NCI-H1436 (cell line): ENCODE data around the gene GSDMA.

Experiments used
- DNase-seq: peaks from one replicate; lab custom pipeline; 2025; lab: John Stamatoyannopoulos, UW

GSDMA gene

GRCh38 chr17:39962642-39963220 lies at the start of gene GSDMA:
Gene GSDMA (plus strand): TSS chr17:39963004. CDS start chr17:39965688, 2,684 bp downstream.
- peak; percentile 12 for DNase-seq

DNA sequence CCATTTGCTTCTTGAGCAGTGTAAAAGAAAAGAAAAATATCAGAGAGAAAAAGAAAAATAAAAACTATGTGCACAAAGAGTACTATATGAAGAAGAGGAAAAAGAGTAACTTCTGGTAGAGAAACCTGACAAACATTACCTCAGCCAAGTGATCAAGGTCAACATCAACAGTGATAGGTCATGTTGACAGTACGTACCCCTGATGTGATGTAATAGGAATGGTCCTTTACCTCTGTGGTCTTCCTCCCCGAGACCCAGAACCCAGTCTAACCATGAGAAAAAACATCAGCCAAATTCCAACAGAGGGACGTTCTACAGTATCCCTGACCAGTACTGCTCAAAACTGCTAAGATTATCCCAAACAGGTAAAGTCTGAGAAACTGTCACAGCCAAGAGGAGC lies 48.8 kb upstream of the GSDMA start:
- no peak for DNase-seq

DNA sequence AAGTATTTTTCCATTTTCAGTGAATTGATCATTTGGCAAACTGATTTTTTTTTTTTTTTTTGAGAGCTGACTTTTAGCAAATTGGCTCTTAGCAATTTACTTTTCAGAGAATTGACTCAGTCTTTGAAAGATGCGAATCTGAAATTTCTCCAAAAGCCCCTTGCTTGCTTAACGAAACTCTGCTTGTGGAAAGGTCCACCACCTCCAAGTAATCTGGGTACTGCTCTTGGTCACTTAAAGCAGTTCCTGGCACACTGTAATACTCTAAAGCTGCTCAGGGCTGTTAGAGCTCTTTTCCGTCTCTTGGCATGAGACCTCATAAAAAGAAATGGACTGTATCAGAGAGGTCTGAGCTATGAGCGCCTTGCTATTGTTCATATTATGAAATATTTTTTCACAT lies 47.2 kb upstream of the GSDMA start:
- no peak for DNase-seq

DNA sequence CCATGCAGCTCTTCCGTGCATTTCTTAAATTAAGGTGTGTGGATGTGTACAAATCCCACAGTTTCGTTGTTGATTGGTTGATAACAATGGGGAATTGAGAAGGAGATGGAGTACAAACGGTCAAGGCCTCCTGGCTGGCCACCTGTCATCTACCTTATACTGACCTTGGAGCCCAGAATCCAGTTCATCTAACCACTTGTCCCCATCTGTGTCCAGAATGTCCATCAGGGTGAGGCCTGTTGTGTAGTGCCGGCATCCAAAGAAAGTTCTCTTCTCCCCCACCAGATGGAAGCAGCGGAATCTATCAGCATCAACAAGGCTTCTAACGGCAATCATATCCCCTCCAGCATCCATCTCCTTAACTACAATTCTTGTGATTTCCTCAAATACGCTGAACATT lies 45.9 kb upstream of the GSDMA start:
- DNase-seq = no peak

DNA sequence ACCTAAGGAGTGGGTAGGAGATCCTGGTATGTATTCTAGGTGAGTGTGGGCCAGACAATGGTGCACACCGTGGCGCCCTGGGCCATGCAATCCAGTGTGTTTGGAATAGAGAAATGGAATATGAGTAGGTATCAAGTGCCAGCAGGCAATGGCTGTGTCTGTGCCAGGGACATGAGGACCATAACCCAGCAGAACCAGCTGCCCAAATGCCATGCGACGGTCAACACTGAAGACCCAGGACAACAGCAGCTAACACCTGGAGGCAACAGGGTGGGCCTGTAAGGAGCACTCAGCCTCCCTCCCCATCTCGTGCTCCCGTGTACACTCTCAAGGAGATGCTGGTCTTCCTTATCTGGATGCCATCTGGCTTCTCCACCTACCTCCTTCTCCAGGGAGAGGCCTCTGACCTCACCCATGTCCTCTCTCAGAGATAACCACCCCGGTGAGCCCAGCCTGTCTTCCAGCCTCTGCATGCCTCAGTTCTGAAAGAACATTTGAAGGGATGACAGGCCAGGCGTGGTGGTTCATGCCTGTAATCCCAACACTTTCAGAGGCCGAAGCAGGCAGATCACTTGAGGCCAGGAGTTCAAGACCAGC lies 43.6 kb upstream of the GSDMA start:
- DNase-seq = no peak

- DNase-seq = no peak
Measured at GRCh38 chr17:39920218-39921210, 42.3 kb upstream of the GSDMA start.

GRCh38 chr17:39921323-39921722 lies 41.5 kb upstream of the GSDMA start:
- no peak for DNase-seq

- no peak for DNase-seq
Measured at GRCh38 chr17:39922006-39922405, 40.8 kb upstream of the GSDMA start.

DNA sequence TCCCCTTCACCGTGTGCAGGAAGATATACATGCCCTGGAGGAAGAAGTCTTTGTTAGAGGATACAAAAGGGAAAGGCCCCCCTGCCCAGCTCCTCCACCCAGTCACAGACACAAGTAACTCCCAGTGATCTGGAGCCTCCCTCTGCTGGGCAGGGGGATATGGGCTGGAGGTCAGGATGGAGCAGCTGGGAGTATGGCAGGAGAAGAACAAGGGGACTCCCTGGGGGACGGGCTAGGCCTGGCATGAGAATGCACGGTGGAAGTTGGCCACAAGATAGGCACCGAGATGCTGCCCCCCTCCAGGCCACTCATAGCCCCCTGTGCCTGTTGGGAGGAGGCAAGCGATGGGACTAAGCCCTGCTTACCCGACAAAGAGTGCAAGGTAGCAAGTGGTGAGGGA lies 39.6 kb upstream of the GSDMA start:
- DNase-seq = no peak

GRCh38 chr17:39923836-39924690 lies 38.7 kb upstream of the GSDMA start:
- DNase-seq = no peak

- DNase-seq = no peak
Measured at GRCh38 chr17:39924691-39925055, 38.1 kb upstream of the GSDMA start.

GRCh38 chr17:39925282-39926134 lies 37.3 kb upstream of the GSDMA start:
- DNase-seq = peak; percentile 79

DNA sequence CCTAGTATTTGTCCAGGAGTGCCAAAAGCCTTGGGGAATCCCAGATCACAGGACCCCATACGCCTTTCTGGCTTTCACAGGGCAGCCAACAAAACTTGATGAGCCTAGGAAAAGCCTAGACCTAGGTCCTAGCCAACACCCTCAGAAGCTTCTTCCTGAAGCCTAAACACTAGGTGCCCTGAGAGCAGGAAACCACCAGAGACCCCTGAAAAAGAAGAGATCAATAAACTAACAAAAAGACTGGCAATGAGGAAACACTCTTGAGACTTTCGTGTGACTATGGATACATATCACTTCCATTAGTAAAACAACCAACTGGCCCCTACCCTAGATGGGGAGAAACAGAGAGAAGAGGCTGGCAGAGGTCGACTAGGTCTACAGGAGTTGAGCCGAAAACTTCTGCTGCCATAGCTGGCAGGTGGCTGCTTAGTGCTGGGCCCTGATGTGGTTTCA lies 36.6 kb upstream of the GSDMA start:
- no peak for DNase-seq

GRCh38 chr17:39926588-39927100 lies 36.2 kb upstream of the GSDMA start:
- DNase-seq = no peak

DNA sequence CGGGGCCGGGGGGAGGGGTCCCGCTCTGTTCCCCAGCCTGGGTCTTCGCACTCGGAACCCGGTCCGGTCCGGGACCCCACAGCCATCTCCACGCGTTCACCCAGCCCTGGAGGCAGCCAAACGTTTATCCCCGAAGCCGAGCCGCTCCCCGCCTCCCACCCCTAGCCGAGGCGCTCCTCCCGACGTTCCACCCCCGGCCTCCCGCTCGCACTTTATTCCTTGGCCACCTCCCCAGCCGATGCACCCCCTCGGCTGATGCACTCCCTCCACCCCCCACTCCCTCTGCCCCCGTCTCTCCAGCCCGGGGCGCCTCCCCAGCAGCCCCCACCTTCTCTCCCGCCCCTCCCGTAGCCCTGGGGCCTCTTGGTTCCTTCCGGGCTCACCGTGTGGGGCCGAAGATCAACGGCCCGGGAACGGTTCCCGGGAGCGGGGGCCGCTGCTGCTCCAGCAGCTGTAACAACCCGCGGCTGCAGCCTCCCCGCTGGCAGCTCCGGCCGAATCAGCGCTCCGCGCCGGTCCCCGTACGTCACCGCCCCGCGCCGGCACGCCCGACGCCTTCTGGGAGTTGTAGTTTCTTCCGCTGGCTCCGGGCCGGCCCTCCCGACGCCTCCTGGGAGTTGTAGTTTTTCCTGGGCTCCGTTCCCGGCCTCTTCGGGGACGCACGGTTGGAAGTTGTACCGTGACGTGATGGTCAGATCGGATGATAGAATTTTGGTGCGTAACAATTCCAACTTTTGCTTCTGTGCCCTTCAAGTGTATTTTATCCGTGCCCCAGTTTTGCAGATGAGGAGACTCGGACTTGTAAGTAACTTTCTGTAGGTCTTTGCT lies 35.5 kb upstream of the GSDMA start, which contains the start of the genes LRRC3C and ORMDL3:
TSS of gene LRRC3C (plus strand) at position 632 of the 828 bp plus-strand sequence. CDS start 13,792 bp downstream, outside the sequence.
TSS of gene ORMDL3 (minus strand) at position 501 of the 828 bp plus-strand sequence. CDS start 3,398 bp downstream, outside the sequence.
- DNase-seq = peak; percentile 91

DNA sequence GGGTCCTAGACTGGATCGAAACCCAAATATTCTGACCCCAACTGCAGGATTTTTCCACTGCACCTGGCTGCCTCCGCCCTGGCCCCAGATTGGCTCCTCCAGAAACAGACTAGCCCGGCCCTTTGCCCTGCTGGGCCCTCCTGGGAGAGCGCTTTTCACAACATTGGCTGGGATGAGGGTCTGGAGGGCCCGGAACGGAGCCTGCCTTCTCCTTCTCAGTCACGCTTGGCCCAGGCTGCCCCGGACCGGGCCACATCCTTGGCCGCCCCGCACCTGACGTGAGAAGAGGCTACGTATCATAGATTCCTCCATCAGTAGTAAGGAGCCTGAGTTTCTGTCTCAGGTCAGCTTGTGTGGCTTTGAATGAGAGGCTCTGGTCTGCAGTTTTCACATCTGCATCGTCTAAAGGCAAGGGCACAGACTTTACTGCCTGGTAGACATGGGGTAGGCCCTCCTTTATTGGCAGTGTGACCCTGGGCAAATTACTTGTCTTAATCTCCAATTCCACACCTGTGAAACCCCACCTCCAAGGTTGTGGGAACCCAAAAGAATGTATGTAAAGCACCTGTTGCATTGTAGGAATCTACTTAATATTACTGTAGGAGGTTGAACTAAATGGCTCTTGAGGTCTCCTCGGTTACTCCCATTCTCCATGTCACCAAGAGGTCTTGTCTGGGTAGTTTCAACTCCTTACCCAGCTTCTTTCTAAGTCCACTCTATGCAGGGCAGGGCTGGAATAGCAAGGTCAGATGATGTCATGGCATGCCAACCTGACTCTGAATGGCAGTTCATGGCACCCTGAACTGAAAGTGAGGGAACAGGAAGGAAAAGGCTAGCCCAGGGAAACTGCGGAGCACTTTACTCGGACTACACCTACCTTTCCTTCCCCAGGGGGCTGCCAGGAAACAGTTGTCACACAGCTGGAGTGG lies 34.6 kb upstream of the GSDMA start:
- DNase-seq = no peak

DNA sequence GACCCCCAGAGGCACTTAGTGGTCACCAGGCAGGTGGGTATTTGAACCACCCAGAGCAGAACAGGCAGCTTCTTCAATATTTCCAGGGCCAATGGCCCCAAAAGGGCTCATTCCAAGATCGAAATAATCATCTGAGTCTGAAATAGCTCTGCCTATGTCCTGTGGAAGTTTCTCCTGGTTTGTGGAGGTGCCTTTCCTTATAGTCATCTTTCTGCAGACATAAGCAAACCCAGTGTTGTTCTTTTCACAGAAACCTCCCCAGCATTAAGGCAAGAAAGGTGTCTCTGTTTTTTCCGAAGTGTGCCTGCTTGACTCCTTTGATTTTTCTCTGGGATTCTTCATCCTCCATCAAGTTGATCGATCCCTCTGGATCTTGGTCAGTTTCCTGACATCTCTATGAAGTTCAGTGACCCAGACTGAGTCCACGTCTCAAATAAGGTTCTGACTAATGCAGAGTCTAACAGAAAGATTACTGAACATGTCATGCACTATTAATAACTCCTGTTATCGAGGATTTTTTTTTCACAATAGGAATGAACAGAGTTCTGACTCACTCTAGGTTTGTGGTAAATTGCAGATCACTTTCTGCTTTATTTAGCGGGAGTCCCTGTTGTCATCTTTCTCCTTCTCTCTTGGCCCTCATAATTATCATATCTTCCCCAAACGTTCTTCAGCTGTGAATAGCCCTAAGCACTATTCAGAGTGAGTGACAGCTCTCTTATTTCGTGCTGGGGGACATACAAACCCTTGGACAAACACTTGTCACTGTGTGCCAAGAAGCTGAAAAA lies 33.8 kb upstream of the GSDMA start:
- no peak for DNase-seq
